ENCODE data around the gene MTPN. TPM values are rescaled to one million over a fixed set of nuclear protein-coding genes. Genes with fewer than 3 reads are reported as not detected.

The MTPN gene
- polyA plus RNA-seq, 3 donors = 73.6 to 156 (median 142) TPM

- no peak overlapping the region for H3K4me2 ChIP-seq (replicated peaks; ENCODE audit: extremely low read depth, low read length, poor library complexity, severe bottlenecking)
- TF ChIP-seq, protein P1, sequence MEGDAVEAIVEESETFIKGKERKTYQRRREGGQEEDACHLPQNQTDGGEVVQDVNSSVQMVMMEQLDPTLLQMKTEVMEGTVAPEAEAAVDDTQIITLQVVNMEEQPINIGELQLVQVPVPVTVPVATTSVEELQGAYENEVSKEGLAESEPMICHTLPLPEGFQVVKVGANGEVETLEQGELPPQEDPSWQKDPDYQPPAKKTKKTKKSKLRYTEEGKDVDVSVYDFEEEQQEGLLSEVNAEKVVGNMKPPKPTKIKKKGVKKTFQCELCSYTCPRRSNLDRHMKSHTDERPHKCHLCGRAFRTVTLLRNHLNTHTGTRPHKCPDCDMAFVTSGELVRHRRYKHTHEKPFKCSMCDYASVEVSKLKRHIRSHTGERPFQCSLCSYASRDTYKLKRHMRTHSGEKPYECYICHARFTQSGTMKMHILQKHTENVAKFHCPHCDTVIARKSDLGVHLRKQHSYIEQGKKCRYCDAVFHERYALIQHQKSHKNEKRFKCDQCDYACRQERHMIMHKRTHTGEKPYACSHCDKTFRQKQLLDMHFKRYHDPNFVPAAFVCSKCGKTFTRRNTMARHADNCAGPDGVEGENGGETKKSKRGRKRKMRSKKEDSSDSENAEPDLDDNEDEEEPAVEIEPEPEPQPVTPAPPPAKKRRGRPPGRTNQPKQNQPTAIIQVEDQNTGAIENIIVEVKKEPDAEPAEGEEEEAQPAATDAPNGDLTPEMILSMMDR (IDR thresholded peaks at IDR 0.05) = no peak
- no peak overlapping the region for H2AFZ ChIP-seq (ENCODE audit: insufficient read depth, low read depth, low read length, poor library complexity, severe bottlenecking)
- no peak overlapping the region for H3K9ac ChIP-seq (ENCODE audit: insufficient read depth, low read length, poor library complexity, severe bottlenecking)
- DNase-seq = no peak
- Mint-ChIP-seq H3K27ac (no peak overlapping the region), H3K4me1 (peaks cover 14% of the 10 kb centered on the region), H3K27me3 (ENCODE audit: low read depth in 3 of 3) (peaks cover 0 to 3% (median 0%) of the 10 kb centered on the region in 3 donors), H3K4me3 (no peak overlapping the region), H3K9me3 (peaks cover 1 to 6% (median 2%) of the 10 kb centered on the region in 7 donors), H3K36me3 (peaks cover 0 to 4% of the 10 kb centered on the region in 2 donors)
- H3K27me3 ChIP-seq (ENCODE audit: control insufficient read depth in 2 of 2, insufficient read depth in 2 of 2, low read length in 2 of 2) = no peaks in the 10 kb centered on the region
- no peak overlapping the region for H3K4me3 ChIP-seq (replicated peaks in 1 of 3; ENCODE audit: low read depth in 2 of 3, low read length in 3 of 3)
- no peak overlapping the region for H3K27ac ChIP-seq (ENCODE audit: low read depth in 1 of 2, low read length in 2 of 2)
- no peaks in the 10 kb centered on the region for H4K20me1 ChIP-seq (ENCODE audit: insufficient read depth, low read length)
- peaks cover 0 to 5% of the 10 kb centered on the region in 2 donors for H3K4me1 ChIP-seq (ENCODE audit: control insufficient read depth in 1 of 2, insufficient read depth in 2 of 2, low read length in 2 of 2)
- H3K9me3 ChIP-seq (replicated peaks in 1 of 2; ENCODE audit: control insufficient read depth in 1 of 2, insufficient read depth in 1 of 2, low read length in 2 of 2) = no peaks in the 10 kb centered on the region
- no peaks in the 10 kb centered on the region for H3K36me3 ChIP-seq (replicated peaks in 1 of 2; ENCODE audit: control insufficient read depth in 1 of 2, insufficient read depth in 2 of 2, low read length in 2 of 2)
- intact Hi-C loops (cut with micrococcal nuclease) = no loop called here
- H3K79me2 ChIP-seq (ENCODE audit: insufficient read depth, low read length) = no peaks in the 10 kb centered on the region
Measured at GRCh38 chr7:135914346-135914745, 62.8 kb downstream of the MTPN start.

DNA sequence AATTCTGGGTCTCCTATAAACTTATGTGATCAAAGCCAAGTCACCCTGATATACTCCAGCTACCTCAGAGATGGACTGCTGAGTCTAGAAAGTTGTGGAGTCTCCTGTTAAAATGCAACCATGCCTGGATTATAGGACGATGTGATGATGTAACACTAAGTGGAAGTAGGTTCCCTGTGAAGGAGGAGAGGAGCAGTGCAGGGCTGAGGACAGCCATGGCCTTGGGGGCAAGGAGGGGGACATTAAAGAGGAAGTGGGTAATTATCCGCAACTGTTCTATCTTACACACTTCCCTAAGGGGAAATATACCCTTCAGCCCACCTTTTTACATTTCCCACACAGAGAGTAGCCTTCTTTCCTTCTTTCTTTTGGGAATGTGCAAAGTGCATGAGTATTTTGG lies 63.8 kb downstream of the MTPN start:
- Histone ChIP-seq H3K4me1 (ENCODE audit: control insufficient read depth in 1 of 2, insufficient read depth in 2 of 2, low read length in 2 of 2) (peaks cover 0 to 5% of the 10 kb centered on the region in 2 donors), H3K4me3 (replicated peaks in 1 of 3; ENCODE audit: low read depth in 2 of 3, low read length in 3 of 3) (no peak overlapping the region), H4K20me1 (ENCODE audit: insufficient read depth, low read length) (no peaks in the 10 kb centered on the region), H3K9me3 (replicated peaks in 1 of 2; ENCODE audit: control insufficient read depth in 1 of 2, insufficient read depth in 1 of 2, low read length in 2 of 2) (no peaks in the 10 kb centered on the region), H3K36me3 (replicated peaks in 1 of 2; ENCODE audit: control insufficient read depth in 1 of 2, insufficient read depth in 2 of 2, low read length in 2 of 2) (no peaks in the 10 kb centered on the region), H3K4me2 (replicated peaks; ENCODE audit: extremely low read depth, low read length, poor library complexity, severe bottlenecking) (no peak overlapping the region), H3K27ac (ENCODE audit: low read depth in 1 of 2, low read length in 2 of 2) (no peak overlapping the region), H3K27me3 (ENCODE audit: control insufficient read depth in 2 of 2, insufficient read depth in 2 of 2, low read length in 2 of 2) (no peaks in the 10 kb centered on the region), H3K9ac (ENCODE audit: insufficient read depth, low read length, poor library complexity, severe bottlenecking) (no peak overlapping the region), H3K79me2 (ENCODE audit: insufficient read depth, low read length) (no peaks in the 10 kb centered on the region), H2AFZ (ENCODE audit: insufficient read depth, low read depth, low read length, poor library complexity, severe bottlenecking) (no peak overlapping the region)
- TF ChIP-seq, protein P1 (IDR thresholded peaks at IDR 0.05) = no peak
- peak overlapping the region in 1 of 7 donors; percentile 23 for H3K27ac Mint-ChIP-seq
- DNase-seq = no peak
- peaks cover 0 to 4% of the 10 kb centered on the region in 2 donors for H3K36me3 Mint-ChIP-seq
- intact Hi-C loops (cut with micrococcal nuclease) = no loop called here
- H3K9me3 Mint-ChIP-seq = peaks cover 1 to 6% (median 2%) of the 10 kb centered on the region in 7 donors
- no peak overlapping the region for H3K4me3 Mint-ChIP-seq
- H3K27me3 Mint-ChIP-seq (ENCODE audit: low read depth in 3 of 3) = peaks cover 0 to 3% (median 0%) of the 10 kb centered on the region in 3 donors
- no CpG with 5 or more reads among the region's 2 CpGs for WGBS (ENCODE audit: insufficient coverage)
- peaks cover 14% of the 10 kb centered on the region for H3K4me1 Mint-ChIP-seq

All from CD14-positive monocyte (primary cell).